ENCODE measurements around the gene ATP6V1G2.

Gene ATP6V1G2

GRCh38 chr6:31546958-31547726, 734 bp upstream of the ATP6V1G2 start, which contains the start of gene NFKBIL1:
NFKBIL1 (plus strand) TSS chr6:31547608; CDS start chr6:31547695, 87 bp downstream.
- DNase-seq: peak; percentile 94 to 98

GRCh38 chr6:31545291-31545690, 1.1 kb downstream of the ATP6V1G2 start:
- peak in 1 of 2 experiments; percentile 42 for DNase-seq

- DNase-seq: no peak
These were observed 1.7 kb downstream of the ATP6V1G2 start for GRCh38 chr6:31544676-31545075.

- no peak for DNase-seq
These were observed 2.8 kb downstream of the ATP6V1G2 start for GRCh38 chr6:31543639-31544038.

- peak; percentile 96 to 98 for DNase-seq
These were observed 4.5 kb downstream of the ATP6V1G2 start, which contains the start of gene DDX39B for GRCh38 chr6:31541658-31542521. DDX39B (minus strand) TSS chr6:31542003; CDS start chr6:31540532, 1,471 bp downstream.

- peak; percentile 55 to 69 for DNase-seq
These were observed 5.2 kb downstream of the ATP6V1G2 start for GRCh38 chr6:31541059-31541657.

GRCh38 chr6:31540640-31541039, 5.8 kb downstream of the ATP6V1G2 start:
- DNase-seq: no peak

- no peak for DNase-seq
These were observed 7.5 kb downstream of the ATP6V1G2 start for GRCh38 chr6:31538805-31539400.

- DNase-seq: no peak
These were observed 10.7 kb downstream of the ATP6V1G2 start for GRCh38 chr6:31535538-31536324.

GRCh38 chr6:31534521-31535040, 11.8 kb downstream of the ATP6V1G2 start:
- no peak for DNase-seq

- DNase-seq: no peak
These were observed 12.4 kb downstream of the ATP6V1G2 start for GRCh38 chr6:31534011-31534410.

- no peak for DNase-seq
These were observed 13.0 kb downstream of the ATP6V1G2 start for GRCh38 chr6:31533455-31533841.

GRCh38 chr6:31532644-31533454, 13.6 kb downstream of the ATP6V1G2 start:
- DNase-seq: no peak

- DNase-seq: no peak
These were observed 14.4 kb downstream of the ATP6V1G2 start for GRCh38 chr6:31531771-31532643.

- no peak for DNase-seq
These were observed 15.2 kb downstream of the ATP6V1G2 start for GRCh38 chr6:31531162-31531561.

GRCh38 chr6:31530659-31531058, 15.7 kb downstream of the ATP6V1G2 start:
- no peak for DNase-seq

GRCh38 chr6:31529329-31530150, 16.9 kb downstream of the ATP6V1G2 start:
- no peak for DNase-seq

GRCh38 chr6:31528821-31529328, 17.5 kb downstream of the ATP6V1G2 start, which contains the start of gene MCCD1:
MCCD1 (plus strand) TSS chr6:31528962; CDS start chr6:31529015, 53 bp downstream.
- DNase-seq: no peak

Data from NCI-H526 (cell line).